GM23338 (cell line): Measurements from ENCODE around the gene NPLOC4. TPM values are rescaled to one million over a fixed set of nuclear protein-coding genes. Genes with fewer than 3 reads are reported as not detected.

ENCODE experiments used
- ATAC-seq: fragments of 200-7000 bp; cut with Tn5 transposase; 3 replicates; pipeline ENCODE4 v1.9.1; 2020
- DNase-seq: peaks from one replicate; pipeline ENCODE4 v3.0.0-alpha.2; 2015; ENCODE audit warnings: low spot score
- H2AFZ ChIP-seq: fragments of 200-600 bp; sonication (generic); 2 replicates; pipeline ENCODE4 v1.8.0; 2016; ENCODE audit warnings: antibody characterized with exemption, mild to moderate bottlenecking, moderate library complexity
- H3F3A ChIP-seq: fragments of 200-600 bp; sonication (generic); replicated peaks from 2 replicates; pipeline ENCODE4 v1.8.0; 2017; ENCODE audit warnings: antibody characterized with exemption, mixed run types, low read depth
- H3K27ac ChIP-seq: fragments of 200-600 bp; sonication (generic); 2 replicates; pipeline ENCODE4 v1.6.1; 2016; ENCODE audit warnings: low read depth
- H3K27me3 ChIP-seq: fragments of 200-600 bp; sonication (generic); 2 replicates; pipeline ENCODE4 v1.8.0; 2016; ENCODE audit warnings: mild to moderate bottlenecking, mixed run types, moderate library complexity; ENCODE audit not compliant: insufficient read depth
- H3K36me3 ChIP-seq: fragments of 200-600 bp; sonication (generic); 2 replicates; pipeline ENCODE4 v1.8.0; 2016; ENCODE audit warnings: mild to moderate bottlenecking; ENCODE audit not compliant: insufficient read depth
- H3K4me1 ChIP-seq: fragments of 200-600 bp; sonication (generic); 2 replicates; pipeline ENCODE4 v1.8.0; 2016; ENCODE audit warnings: mild to moderate bottlenecking, moderate library complexity; ENCODE audit not compliant: insufficient read depth
- H3K4me2 ChIP-seq: fragments of 200-600 bp; sonication (generic); 2 replicates; pipeline ENCODE4 v1.7.1; 2017; ENCODE audit warnings: mixed run types
- H3K4me3 ChIP-seq: fragments of 200-600 bp; sonication (generic); 2 replicates; pipeline ENCODE4 v1.6.1; 2016; ENCODE audit warnings: mixed run types
- H3K79me2 ChIP-seq: fragments of 200-600 bp; sonication (generic); replicated peaks from 2 replicates; pipeline ENCODE4 v1.8.0; 2017; ENCODE audit warnings: mild to moderate bottlenecking; ENCODE audit not compliant: insufficient read depth
- H3K9me2 ChIP-seq: fragments of 200-600 bp; sonication (generic); 2 replicates; pipeline ENCODE4 v1.8.0; 2017; ENCODE audit not compliant: insufficient read depth
- H4K20me1 ChIP-seq: fragments of 200-600 bp; sonication (generic); replicated peaks from 2 replicates; pipeline ENCODE4 v1.8.0; 2017; ENCODE audit warnings: mild to moderate bottlenecking; ENCODE audit not compliant: insufficient read depth
- H3K27ac Mint-ChIP-seq: 2 replicates; pipeline ENCODE4 v1.8.0; 2020; ENCODE audit warnings: inconsistent platforms, mild to moderate bottlenecking, moderate library complexity, mixed read lengths
- H3K27me3 Mint-ChIP-seq: 3 replicates; pipeline ENCODE4 v1.8.0; 2022; ENCODE audit warnings: low read depth, mild to moderate bottlenecking, moderate library complexity, mixed read lengths, inconsistent platforms; ENCODE audit not compliant: insufficient read depth, poor library complexity
- H3K36me3 Mint-ChIP-seq: 3 replicates; pipeline ENCODE4 v1.8.0; 2021; ENCODE audit warnings: low read depth, mild to moderate bottlenecking, inconsistent platforms, moderate library complexity, mixed read lengths
- H3K4me1 Mint-ChIP-seq: 3 replicates; pipeline ENCODE4 v1.8.0; 2020; ENCODE audit warnings: mild to moderate bottlenecking, inconsistent platforms, mixed read lengths
- H3K4me3 Mint-ChIP-seq: 3 replicates; pipeline ENCODE4 v1.8.0; 2021; ENCODE audit warnings: moderate library complexity, mild to moderate bottlenecking, inconsistent platforms, mixed read lengths
- H3K9me3 Mint-ChIP-seq: 3 replicates; pipeline ENCODE4 v1.8.0; 2020; ENCODE audit warnings: moderate library complexity, mild to moderate bottlenecking, inconsistent platforms, mixed read lengths
- CTCF ChIP-seq, 2 experiments: fragments of 200-600 bp in 1 of 2; sonication (generic) in 1 of 2; conservative IDR thresholded peaks; 2 replicates each; pipeline versions ENCODE4 v1.5.1 to v1.6.1; 2016 to 2017; ENCODE audit warnings: antibody characterized with exemption in 2 of 2, low read depth in 2 of 2, mild to moderate bottlenecking in 2 of 2, moderate library complexity in 1 of 2
- POLR2AphosphoS5 ChIP-seq: IDR thresholded peaks from 2 replicates; pipeline ENCODE4 v1.6.1; 2016; ENCODE audit warnings: antibody characterized with exemption, low read depth
- ZNF114 ChIP-seq: fragments of 250-450 bp; sonication (Bioruptor Pico); IDR thresholded peaks from 2 replicates; pipeline ENCODE4 v1.5.0; 2020; ENCODE audit warnings: mild to moderate bottlenecking, moderate library complexity
- polyA plus RNA-seq: library from polyadenylated mRNA; unstranded; fragments of >200 nt; fragmentation: Nextera tagmentation; extraction: Ambion mirVana; gene quantifications from 2 replicates; pipeline ENCODE4 v1.2.1, GENCODE V29; 2016
- total RNA-seq: library from RNA; depleted of rRNA; stranded (reverse); fragments of >200 nt; shearing (Covaris generic); gene quantifications from 2 replicates; pipeline ENCODE4 v1.2.3, GENCODE V29; 2014
- TF ChIP-seq, protein P1 (sequence below): IDR thresholded peaks from one replicate; pipeline ENCODE4 v1.6.1; 2018; ENCODE audit warnings: antibody characterized with exemption; ENCODE audit not compliant: unreplicated experiment
- TF ChIP-seq, protein P2 (sequence below): fragments of 250-450 bp; sonication (Bioruptor Pico); IDR thresholded peaks from 2 replicates; pipeline ENCODE4 v1.5.0; 2020; ENCODE audit warnings: mild to moderate bottlenecking, moderate library complexity

The NPLOC4 gene
- total and polyA plus RNA-seq, 2 experiments from 2014 or later = 24.1 to 79.1 TPM

GRCh38 chr17:81537343-81537855 lies 99.5 kb downstream of the NPLOC4 start:
- H3K4me3 Mint-ChIP-seq = peak overlapping the region; percentile 46; the same call in 2 of the 3 replicates
- H3K36me3 Mint-ChIP-seq = peaks cover 4% of the 10 kb centered on the region; the same call in 1 of the 3 replicates
- H3K4me1 ChIP-seq = no peaks in the 10 kb centered on the region
- peaks cover 22% of the 10 kb centered on the region for H3K27me3 ChIP-seq
- TF ChIP-seq, protein P1, sequence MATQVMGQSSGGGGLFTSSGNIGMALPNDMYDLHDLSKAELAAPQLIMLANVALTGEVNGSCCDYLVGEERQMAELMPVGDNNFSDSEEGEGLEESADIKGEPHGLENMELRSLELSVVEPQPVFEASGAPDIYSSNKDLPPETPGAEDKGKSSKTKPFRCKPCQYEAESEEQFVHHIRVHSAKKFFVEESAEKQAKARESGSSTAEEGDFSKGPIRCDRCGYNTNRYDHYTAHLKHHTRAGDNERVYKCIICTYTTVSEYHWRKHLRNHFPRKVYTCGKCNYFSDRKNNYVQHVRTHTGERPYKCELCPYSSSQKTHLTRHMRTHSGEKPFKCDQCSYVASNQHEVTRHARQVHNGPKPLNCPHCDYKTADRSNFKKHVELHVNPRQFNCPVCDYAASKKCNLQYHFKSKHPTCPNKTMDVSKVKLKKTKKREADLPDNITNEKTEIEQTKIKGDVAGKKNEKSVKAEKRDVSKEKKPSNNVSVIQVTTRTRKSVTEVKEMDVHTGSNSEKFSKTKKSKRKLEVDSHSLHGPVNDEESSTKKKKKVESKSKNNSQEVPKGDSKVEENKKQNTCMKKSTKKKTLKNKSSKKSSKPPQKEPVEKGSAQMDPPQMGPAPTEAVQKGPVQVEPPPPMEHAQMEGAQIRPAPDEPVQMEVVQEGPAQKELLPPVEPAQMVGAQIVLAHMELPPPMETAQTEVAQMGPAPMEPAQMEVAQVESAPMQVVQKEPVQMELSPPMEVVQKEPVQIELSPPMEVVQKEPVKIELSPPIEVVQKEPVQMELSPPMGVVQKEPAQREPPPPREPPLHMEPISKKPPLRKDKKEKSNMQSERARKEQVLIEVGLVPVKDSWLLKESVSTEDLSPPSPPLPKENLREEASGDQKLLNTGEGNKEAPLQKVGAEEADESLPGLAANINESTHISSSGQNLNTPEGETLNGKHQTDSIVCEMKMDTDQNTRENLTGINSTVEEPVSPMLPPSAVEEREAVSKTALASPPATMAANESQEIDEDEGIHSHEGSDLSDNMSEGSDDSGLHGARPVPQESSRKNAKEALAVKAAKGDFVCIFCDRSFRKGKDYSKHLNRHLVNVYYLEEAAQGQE = no peak
- TF ChIP-seq ZNF114 = no peak
- TF ChIP-seq POLR2AphosphoS5 = peak; percentile 49
- TF ChIP-seq CTCF (conservative IDR thresholded peaks at IDR 0.05; ENCODE audit: low read depth in 2 of 2) = peak; percentile 71 to 94
- TF ChIP-seq, protein P2, sequence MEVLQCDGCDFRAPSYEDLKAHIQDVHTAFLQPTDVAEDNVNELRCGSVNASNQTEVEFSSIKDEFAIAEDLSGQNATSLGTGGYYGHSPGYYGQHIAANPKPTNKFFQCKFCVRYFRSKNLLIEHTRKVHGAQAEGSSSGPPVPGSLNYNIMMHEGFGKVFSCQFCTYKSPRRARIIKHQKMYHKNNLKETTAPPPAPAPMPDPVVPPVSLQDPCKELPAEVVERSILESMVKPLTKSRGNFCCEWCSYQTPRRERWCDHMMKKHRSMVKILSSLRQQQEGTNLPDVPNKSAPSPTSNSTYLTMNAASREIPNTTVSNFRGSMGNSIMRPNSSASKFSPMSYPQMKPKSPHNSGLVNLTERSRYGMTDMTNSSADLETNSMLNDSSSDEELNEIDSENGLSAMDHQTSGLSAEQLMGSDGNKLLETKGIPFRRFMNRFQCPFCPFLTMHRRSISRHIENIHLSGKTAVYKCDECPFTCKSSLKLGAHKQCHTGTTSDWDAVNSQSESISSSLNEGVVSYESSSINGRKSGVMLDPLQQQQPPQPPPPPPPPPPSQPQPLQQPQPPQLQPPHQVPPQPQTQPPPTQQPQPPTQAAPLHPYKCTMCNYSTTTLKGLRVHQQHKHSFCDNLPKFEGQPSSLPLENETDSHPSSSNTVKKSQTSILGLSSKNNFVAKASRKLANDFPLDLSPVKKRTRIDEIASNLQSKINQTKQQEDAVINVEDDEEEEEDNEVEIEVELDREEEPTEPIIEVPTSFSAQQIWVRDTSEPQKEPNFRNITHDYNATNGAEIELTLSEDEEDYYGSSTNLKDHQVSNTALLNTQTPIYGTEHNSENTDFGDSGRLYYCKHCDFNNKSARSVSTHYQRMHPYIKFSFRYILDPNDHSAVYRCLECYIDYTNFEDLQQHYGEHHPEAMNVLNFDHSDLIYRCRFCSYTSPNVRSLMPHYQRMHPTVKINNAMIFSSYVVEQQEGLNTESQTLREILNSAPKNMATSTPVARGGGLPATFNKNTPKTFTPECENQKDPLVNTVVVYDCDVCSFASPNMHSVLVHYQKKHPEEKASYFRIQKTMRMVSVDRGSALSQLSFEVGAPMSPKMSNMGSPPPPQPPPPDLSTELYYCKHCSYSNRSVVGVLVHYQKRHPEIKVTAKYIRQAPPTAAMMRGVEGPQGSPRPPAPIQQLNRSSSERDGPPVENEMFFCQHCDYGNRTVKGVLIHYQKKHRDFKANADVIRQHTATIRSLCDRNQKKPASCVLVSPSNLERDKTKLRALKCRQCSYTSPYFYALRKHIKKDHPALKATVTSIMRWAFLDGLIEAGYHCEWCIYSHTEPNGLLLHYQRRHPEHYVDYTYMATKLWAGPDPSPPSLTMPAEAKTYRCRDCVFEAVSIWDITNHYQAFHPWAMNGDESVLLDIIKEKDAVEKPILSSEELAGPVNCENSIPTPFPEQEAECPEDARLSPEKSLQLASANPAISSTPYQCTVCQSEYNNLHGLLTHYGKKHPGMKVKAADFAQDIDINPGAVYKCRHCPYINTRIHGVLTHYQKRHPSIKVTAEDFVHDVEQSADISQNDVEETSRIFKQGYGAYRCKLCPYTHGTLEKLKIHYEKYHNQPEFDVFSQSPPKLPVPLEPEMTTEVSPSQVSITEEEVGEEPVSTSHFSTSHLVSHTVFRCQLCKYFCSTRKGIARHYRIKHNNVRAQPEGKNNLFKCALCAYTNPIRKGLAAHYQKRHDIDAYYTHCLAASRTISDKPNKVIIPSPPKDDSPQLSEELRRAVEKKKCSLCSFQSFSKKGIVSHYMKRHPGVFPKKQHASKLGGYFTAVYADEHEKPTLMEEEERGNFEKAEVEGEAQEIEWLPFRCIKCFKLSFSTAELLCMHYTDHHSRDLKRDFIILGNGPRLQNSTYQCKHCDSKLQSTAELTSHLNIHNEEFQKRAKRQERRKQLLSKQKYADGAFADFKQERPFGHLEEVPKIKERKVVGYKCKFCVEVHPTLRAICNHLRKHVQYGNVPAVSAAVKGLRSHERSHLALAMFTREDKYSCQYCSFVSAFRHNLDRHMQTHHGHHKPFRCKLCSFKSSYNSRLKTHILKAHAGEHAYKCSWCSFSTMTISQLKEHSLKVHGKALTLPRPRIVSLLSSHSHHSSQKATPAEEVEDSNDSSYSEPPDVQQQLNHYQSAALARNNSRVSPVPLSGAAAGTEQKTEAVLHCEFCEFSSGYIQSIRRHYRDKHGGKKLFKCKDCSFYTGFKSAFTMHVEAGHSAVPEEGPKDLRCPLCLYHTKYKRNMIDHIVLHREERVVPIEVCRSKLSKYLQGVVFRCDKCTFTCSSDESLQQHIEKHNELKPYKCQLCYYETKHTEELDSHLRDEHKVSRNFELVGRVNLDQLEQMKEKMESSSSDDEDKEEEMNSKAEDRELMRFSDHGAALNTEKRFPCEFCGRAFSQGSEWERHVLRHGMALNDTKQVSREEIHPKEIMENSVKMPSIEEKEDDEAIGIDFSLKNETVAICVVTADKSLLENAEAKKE (CRISPR knock-in tag) = no peak
- peaks cover 25% of the 10 kb centered on the region for H3K27me3 Mint-ChIP-seq
- H3K36me3 ChIP-seq = no peaks in the 10 kb centered on the region
- peak overlapping the region; percentile 47; the same call in 1 of the 2 replicates for H3K4me3 ChIP-seq
- H4K20me1 ChIP-seq = no peaks in the 10 kb centered on the region
- H3K27ac ChIP-seq = no peak overlapping the region
- no peak overlapping the region for H2AFZ ChIP-seq
- H3K4me1 Mint-ChIP-seq = peaks cover 7% of the 10 kb centered on the region
- DNase-seq (peak; percentile 86), ATAC-seq (peak; percentile 82)
- no peaks in the 10 kb centered on the region; the same call in 2 of the 3 replicates for H3K9me3 Mint-ChIP-seq
- no peaks in the 10 kb centered on the region for H3K9me2 ChIP-seq
- H3K27ac Mint-ChIP-seq = no peak overlapping the region
- H3K4me2 ChIP-seq = peak overlapping the region; percentile 76
- no peaks in the 10 kb centered on the region for H3F3A ChIP-seq
- no peaks in the 10 kb centered on the region for H3K79me2 ChIP-seq
